ENCODE measurements around the gene OSBP2.

Gene OSBP2

DNA sequence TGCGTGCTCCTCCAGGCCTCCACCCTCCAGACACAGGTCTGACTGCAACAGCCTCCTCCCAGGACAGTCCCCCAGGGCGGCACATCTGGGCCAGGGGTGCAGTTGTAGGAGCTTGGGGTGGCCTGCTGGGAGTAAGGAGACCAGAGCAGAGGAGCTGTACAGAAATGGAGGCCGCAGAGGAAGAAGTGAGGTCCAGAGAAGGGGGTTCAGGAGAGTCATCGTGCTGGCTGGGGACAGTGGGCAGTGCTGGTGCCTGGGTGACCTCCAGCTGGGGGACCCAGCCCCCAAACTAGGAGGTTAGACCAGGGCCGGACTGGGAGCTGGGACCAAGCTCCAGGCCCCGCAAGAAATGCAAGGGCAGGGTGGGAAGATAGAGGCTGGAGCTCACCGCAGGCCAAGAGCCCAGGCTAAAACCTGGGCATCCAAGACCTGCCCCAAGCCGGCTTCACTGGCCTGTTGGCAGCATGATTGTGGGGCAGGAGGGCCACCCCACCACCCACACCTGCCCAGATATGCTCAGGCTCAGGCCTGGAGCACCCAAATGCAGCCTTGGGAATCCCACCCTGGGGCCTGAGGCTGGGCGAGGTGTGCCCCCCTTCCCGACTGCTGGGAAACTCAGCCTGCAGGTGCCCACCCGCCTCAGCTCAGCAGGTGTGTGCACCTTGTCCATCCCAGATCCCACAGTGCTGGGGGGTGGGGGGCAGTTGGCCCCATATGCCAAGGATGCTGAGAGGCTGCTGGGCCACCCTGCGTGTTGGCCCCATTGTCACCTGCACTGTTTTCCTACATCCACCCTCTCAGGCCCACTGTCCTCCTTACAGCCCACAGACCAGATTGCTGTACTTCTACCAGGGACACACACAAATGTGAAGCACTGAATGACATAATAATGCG lies 177.0 kb downstream of the OSBP2 start:
- H3K27ac ChIP-seq = peak overlapping the region; percentile 60
- TF ChIP-seq, protein P1, sequence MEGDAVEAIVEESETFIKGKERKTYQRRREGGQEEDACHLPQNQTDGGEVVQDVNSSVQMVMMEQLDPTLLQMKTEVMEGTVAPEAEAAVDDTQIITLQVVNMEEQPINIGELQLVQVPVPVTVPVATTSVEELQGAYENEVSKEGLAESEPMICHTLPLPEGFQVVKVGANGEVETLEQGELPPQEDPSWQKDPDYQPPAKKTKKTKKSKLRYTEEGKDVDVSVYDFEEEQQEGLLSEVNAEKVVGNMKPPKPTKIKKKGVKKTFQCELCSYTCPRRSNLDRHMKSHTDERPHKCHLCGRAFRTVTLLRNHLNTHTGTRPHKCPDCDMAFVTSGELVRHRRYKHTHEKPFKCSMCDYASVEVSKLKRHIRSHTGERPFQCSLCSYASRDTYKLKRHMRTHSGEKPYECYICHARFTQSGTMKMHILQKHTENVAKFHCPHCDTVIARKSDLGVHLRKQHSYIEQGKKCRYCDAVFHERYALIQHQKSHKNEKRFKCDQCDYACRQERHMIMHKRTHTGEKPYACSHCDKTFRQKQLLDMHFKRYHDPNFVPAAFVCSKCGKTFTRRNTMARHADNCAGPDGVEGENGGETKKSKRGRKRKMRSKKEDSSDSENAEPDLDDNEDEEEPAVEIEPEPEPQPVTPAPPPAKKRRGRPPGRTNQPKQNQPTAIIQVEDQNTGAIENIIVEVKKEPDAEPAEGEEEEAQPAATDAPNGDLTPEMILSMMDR (conservative IDR thresholded peaks at IDR 0.05) = no peak

DNA sequence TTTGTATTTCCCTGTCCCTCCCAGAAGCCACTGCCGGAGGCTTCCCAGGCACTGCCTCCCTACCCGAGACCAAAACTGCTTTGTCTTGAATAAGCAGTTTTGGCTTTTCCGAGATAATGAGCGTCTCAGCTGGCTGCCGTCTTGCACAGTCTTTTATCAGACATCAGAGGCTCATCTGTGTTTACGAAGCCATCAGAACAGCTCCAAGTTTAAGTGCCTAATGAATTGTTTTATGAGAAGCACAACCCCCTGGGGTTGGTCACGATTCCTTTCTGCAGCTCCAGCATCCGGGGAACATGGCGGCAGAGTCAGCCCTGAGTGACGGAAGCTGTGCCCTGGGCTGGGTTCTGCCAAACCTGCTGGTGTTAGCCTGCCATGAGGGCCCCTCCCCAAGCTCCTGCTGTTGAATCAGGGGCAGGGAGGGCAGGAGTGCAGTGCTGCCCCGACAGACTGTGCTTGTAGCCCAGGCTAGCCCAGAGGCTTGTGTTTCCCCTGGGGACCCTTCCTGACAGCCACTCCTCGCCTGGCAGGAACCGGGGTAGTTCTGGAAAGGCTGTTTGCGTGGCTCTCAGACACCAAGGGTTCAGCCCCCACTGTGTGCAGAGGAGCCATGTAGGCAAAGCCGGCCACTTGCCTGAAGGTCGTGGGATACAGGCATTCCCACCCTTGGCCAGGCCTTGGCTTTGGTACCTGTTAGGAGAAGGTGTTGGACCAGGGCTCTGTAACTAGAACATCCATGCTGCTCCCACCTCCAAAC lies 177.8 kb downstream of the OSBP2 start:
- TF ChIP-seq, protein P1 (conservative IDR thresholded peaks at IDR 0.05) = no peak
- H3K27ac ChIP-seq = peak overlapping the region; percentile 60

DNA sequence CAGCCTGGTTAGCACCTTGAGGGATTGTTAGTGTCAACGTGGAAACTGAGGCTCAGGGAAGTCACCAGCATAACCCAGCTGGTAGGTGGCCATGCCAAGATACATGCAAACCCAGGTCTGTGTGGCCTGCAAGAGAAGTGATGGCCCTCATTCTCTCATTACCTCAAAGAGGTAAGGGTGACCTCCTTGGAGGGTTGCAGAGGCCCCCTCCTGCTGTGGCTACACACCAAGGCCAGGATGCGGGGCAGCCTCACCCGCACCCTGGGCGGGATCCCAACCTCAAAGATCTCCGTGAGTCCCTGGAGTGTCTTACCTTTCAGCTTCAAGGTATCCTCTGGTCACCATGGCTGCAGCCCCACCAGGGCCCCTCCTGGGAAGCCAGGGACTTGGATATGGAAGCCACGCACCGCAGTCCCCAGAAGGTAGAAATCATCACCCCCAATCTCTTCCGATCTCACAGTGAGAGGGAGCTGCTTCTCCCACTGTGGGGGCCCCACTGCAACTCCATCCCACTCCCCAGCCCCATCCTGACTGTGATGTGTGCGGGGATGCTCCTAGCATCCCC lies 178.5 kb downstream of the OSBP2 start:
- TF ChIP-seq, protein P1 (conservative IDR thresholded peaks at IDR 0.05) = no peak
- H3K27ac ChIP-seq = peak overlapping the region; percentile 60; the same call in 1 of the 2 replicates

DNA sequence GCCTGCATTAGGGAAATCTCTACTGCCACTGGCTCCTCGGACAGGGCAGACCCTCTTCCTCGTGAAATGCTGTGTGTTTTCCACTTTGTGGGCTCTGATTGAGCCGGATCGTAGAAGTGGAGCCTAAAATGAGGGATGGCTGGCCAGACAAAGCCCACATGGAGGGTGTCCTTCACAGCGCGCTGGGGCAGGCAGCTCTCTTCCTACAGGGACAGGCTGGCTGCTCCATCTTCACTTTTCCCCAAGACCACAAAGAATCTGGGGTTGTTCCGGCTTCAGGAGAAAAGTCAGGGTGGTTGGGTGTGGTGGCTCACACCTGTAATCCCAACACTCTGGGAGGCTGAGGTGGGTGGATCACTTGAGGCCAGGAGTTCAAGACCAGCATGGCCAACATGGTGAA lies 179.0 kb downstream of the OSBP2 start:
- TF ChIP-seq, protein P1 (conservative IDR thresholded peaks at IDR 0.05) = no peak
- H3K27ac ChIP-seq = no peak overlapping the region

DNA sequence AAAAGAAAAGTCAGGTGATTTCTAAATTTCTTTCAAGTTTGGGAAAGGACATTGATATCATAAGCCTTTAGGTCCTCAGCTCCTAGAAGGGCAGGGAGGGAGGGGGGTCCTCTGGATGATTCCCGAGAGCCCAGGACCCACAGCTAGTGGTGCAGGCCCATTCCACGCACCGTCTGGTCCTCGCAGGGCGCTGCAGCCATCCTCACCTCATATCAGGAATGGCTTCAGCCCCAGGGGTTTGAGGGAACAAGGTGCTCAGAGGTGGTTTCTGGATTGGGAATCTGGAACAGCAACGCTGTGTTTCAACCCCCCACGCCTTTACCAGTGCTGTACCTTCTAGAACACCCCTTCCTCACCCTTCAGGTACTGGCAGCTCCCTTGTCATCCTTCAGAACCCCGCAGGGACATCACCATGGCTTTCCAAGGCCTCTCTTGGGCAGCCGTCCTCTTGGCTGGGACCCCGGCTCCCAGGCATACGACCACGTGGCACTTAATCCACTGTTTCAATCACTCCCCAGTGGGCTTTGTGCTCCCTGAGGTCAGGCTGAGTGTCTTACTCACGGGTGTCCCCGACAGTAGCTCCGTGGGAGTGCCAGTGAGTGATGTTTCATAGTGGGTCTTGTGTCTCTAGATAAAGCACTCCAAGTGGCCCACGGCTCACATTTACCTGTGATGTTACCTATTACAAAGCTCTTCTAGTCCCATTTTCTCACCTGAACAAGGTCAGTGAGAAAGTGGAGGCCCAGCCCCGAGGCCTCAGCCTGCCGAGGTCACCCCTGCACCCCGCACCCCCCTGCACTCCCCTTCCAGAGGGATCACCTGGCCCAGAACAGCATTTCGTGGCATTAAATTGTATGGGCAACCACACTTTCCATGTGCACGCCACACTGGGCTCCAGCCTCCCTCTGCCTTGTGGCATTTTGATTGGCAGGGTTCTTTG lies 180.0 kb downstream of the OSBP2 start:
- TF ChIP-seq, protein P1 (conservative IDR thresholded peaks at IDR 0.05) = no peak
- no peak overlapping the region for H3K27ac ChIP-seq

DNA sequence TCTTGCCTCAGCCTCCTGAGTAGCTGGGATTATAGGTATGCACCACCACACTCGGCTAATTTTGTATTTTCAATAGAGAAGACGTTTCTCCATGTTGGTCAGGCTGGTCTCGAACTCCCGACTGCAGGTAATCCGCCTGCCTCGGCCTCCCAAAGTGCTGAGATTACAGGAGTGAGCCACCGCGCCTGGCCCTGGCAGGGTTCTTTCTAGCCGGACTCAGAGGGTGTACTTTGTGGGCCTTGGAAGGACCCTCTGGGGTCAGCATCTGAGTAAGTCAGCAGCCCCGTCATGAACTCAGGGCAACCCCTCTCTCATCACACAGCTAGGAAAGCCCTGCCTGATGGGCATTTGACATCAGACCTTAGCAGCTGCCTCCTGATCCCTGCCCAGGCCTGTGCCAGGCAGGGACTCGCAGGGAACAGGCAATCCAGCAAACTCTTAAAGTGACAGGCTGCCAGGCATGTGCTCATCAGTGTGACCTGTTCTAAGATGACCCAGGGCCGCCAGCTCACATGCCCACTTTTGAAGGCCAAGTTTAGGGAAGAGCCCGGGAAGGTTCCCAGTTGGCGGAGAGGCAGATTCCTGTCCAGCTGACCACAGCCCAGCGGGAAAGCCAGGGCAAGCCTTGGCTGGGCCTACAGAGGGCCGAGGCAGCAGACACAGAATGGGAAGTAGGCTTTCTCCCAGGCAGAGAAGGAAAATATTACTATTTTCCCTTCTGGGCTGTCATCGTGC lies 181.0 kb downstream of the OSBP2 start:
- TF ChIP-seq, protein P1 (conservative IDR thresholded peaks at IDR 0.05) = no peak

More for the DNA sequence above, 181.0 kb downstream of the OSBP2 start:
- no peak overlapping the region for H3K27ac ChIP-seq

All from VCaP (cell line).